GM18505 (cell line): Measurements from ENCODE around the gene CLCN5.
"Not testable (repeated sequence)": the region's sequence is repeated elsewhere in the genome, so short reads cannot be mapped to it uniquely, and the experiment has no call there.

Experiments used
- ATAC-seq: cut with Tn5 transposase; IDR thresholded peaks from one replicate; pipeline ENCODE4 v1.9.1; 2021; ENCODE audit not compliant: unreplicated experiment
- POLR2A ChIP-seq: IDR thresholded peaks from 4 replicates; pipeline ENCODE4 v1.6.1; 2011; ENCODE audit warnings: borderline replicate concordance; ENCODE audit not compliant: insufficient read depth, insufficient read length; ENCODE audit errors: extremely low read depth

Gene CLCN5

GRCh38 chrX:49995107-49995731 lies 72.8 kb downstream of the CLCN5 start:
- TF ChIP-seq POLR2A = no peak

GRCh38 chrX:49995795-49996455 lies 73.5 kb downstream of the CLCN5 start:
- no peak for ATAC-seq
- no peak for TF ChIP-seq POLR2A

More at GRCh38 chrX:49995107-49995731, 72.8 kb downstream of the CLCN5 start:
- no peak for ATAC-seq

GRCh38 chrX:49996474-49996873 lies 74.1 kb downstream of the CLCN5 start:
- ATAC-seq = no peak
- TF ChIP-seq POLR2A = no peak

- TF ChIP-seq POLR2A = no peak
- ATAC-seq = no peak
Observed at GRCh38 chrX:49999087-49999486, 76.7 kb downstream of the CLCN5 start.

GRCh38 chrX:50000937-50001542 lies 78.6 kb downstream of the CLCN5 start:
- ATAC-seq = no peak
- no peak for TF ChIP-seq POLR2A

GRCh38 chrX:50002067-50002714 lies 79.8 kb downstream of the CLCN5 start:
- peak; percentile 52 for ATAC-seq
- no peak for TF ChIP-seq POLR2A

GRCh38 chrX:50003467-50003866 lies 81.1 kb downstream of the CLCN5 start:
- no peak for ATAC-seq
- no peak for TF ChIP-seq POLR2A

- TF ChIP-seq POLR2A = no peak
- no peak for ATAC-seq
Observed at GRCh38 chrX:50003927-50004326, 81.5 kb downstream of the CLCN5 start.

- ATAC-seq = not testable (repeated sequence)
Observed at GRCh38 chrX:50025591-50025990, 103.2 kb downstream of the CLCN5 start.

- ATAC-seq = no peak
- no peak for TF ChIP-seq POLR2A
Observed at GRCh38 chrX:50035126-50035525, 112.7 kb downstream of the CLCN5 start.

GRCh38 chrX:50036426-50036825 lies 114.0 kb downstream of the CLCN5 start:
- TF ChIP-seq POLR2A = no peak
- ATAC-seq = no peak

GRCh38 chrX:50045823-50046222 lies 123.4 kb downstream of the CLCN5 start:
- no peak for ATAC-seq
- TF ChIP-seq POLR2A = no peak

- ATAC-seq = no peak
- no peak for TF ChIP-seq POLR2A
Observed at GRCh38 chrX:50049228-50049627, 126.8 kb downstream of the CLCN5 start.

- no peak for ATAC-seq
- no peak for TF ChIP-seq POLR2A
Observed at GRCh38 chrX:50054147-50054546, 131.8 kb downstream of the CLCN5 start.

GRCh38 chrX:50066318-50066937 lies 144.0 kb downstream of the CLCN5 start:
- no peak for ATAC-seq
- TF ChIP-seq POLR2A = no peak
